K562 (cell line): Measurements from ENCODE around the gene HK1. TPM values are rescaled to one million over a fixed set of nuclear protein-coding genes. Genes with fewer than 3 reads are reported as not detected.

ENCODE experiments used
- ATAC-seq: fragments of 200-7000 bp; cut with Tn5 transposase; 3 replicates; pipeline ENCODE4 v1.9.1; 2020; ENCODE audit warnings: moderate library complexity
- BruUV-seq: library from RNA; stranded (reverse); fragments of 400-500 nt; replicated peaks from 2 replicates; lab custom pipeline; 2021; lab: Mats Ljungman, UMichigan
- CTCF ChIA-PET: fragments of 300-600 bp; formaldehyde crosslinking; extraction: SDS; loops from one replicate; lab custom pipeline; 2021; ENCODE audit warnings: low intra/inter-chr PET ratio; lab: Yijun Ruan, JAX
- POLR2A ChIA-PET: fragments of 300-600, 350-650 bp; sonication (Branson Sonifier 250); formaldehyde crosslinking; extraction: SDS; loops from one replicate; lab custom pipeline; 2021; ENCODE audit warnings: antibody characterized with exemption, inconsistent platforms; lab: Yijun Ruan, JAX
- DNase-seq, 4 experiments: peaks; one replicate each; pipeline versions ENCODE4 v3.0.0 to v3.0.0-alpha.2; 2011 to 2018; ENCODE audit warnings: low spot score in 3 of 4, mixed read lengths in 3 of 4; ENCODE audit errors: extremely low read depth in 1 of 4
- FAIRE-seq: peaks from 2 replicates; lab custom pipeline; 2011; peaks lifted over from hg19 to GRCh38; lab: Jason Lieb, UNC
- H2AFZ ChIP-seq: 2 replicates; pipeline ENCODE4 v1.6.0; 2011; ENCODE audit warnings: low read depth, low read length, control low read depth, inconsistent platforms
- H3K27ac ChIP-seq: fragments of 200-600 bp; 3 replicates; pipeline ENCODE4 v1.8.0; 2011; ENCODE audit warnings: low read depth, mild to moderate bottlenecking, control low read depth, inconsistent platforms, low read length, moderate library complexity, mixed read lengths; ENCODE audit errors: extremely low read depth
- H3K27me3 ChIP-seq, 2 experiments: fragments of 300-600 bp in 1 of 2; 2 replicates in 1 of 2; 3 replicates in 1 of 2; pipeline versions ENCODE4 v1.6.0 to v1.8.0; 2011; ENCODE audit warnings: inconsistent platforms in 2 of 2, low read length in 2 of 2, mild to moderate bottlenecking in 1 of 2, mixed read lengths in 1 of 2, moderate library complexity in 1 of 2; ENCODE audit not compliant: control insufficient read depth in 2 of 2, insufficient read depth in 2 of 2
- H3K36me3 ChIP-seq: fragments of 300-600 bp; 3 replicates; pipeline ENCODE4 v1.8.0; 2011; ENCODE audit warnings: mild to moderate bottlenecking, low read length, inconsistent platforms; ENCODE audit not compliant: control insufficient read depth, insufficient read depth
- H3K4me1 ChIP-seq, 2 experiments: fragments of 200-600 bp in 1 of 2; replicated peaks in 1 of 2; 2 replicates in 1 of 2; 3 replicates in 1 of 2; pipeline versions ENCODE4 v1.5.1 to v1.8.0; 2011; ENCODE audit warnings: inconsistent platforms in 2 of 2, low read length in 2 of 2, mild to moderate bottlenecking in 1 of 2, mixed read lengths in 1 of 2, moderate library complexity in 1 of 2; ENCODE audit not compliant: control insufficient read depth in 2 of 2, insufficient read depth in 2 of 2
- H3K4me2 ChIP-seq: 2 replicates; pipeline ENCODE4 v1.6.1; 2011; ENCODE audit warnings: low read length, control low read depth, inconsistent platforms, mixed read lengths; ENCODE audit not compliant: insufficient read depth
- H3K4me3 ChIP-seq: fragments of 200-600 bp; sonication (generic), shearing (Covaris generic); 2 replicates; pipeline ENCODE4 v1.5.1; 2016; ENCODE audit warnings: control low read depth, inconsistent platforms
- H3K79me2 ChIP-seq: fragments of 200-600 bp; 3 replicates; pipeline ENCODE4 v1.8.0; 2011; ENCODE audit warnings: low read length, inconsistent platforms; ENCODE audit not compliant: control insufficient read depth, insufficient read depth
- H3K9ac ChIP-seq, 2 experiments: 2 replicates each; pipeline versions ENCODE4 v1.6.0 to v1.6.1; 2011; ENCODE audit warnings: low read depth in 2 of 2, low read length in 2 of 2, control low read depth in 1 of 2, inconsistent platforms in 1 of 2, mild to moderate bottlenecking in 1 of 2, mixed read lengths in 1 of 2; ENCODE audit not compliant: insufficient read depth in 1 of 2
- H3K9me1 ChIP-seq: one replicate; pipeline ENCODE4 v1.6.0; 2011; ENCODE audit warnings: inconsistent platforms, mild to moderate bottlenecking, low read length, moderate library complexity; ENCODE audit not compliant: control insufficient read depth, insufficient read depth
- H3K9me3 ChIP-seq: replicated peaks from 2 replicates; pipeline ENCODE4 v1.5.1; 2011; ENCODE audit warnings: low read depth, low read length, inconsistent platforms; ENCODE audit not compliant: control insufficient read depth, insufficient read depth
- H4K20me1 ChIP-seq: replicated peaks from 2 replicates; pipeline ENCODE4 v1.6.1; 2011; ENCODE audit warnings: low read length, inconsistent platforms, mixed read lengths; ENCODE audit not compliant: control insufficient read depth, insufficient read depth
- ATF3 ChIP-seq, 2 experiments: fragments of 450-650 bp in 1 of 2; sonication (generic) in 1 of 2; formaldehyde crosslinking in 1 of 2; IDR thresholded peaks in 1 of 2; conservative IDR thresholded peaks in 1 of 2; 2 replicates each; pipeline versions ENCODE4 v1.6.1 to v1.8.1; 2016 to 2023; ENCODE audit warnings: mild to moderate bottlenecking in 2 of 2, moderate library complexity in 2 of 2, inconsistent platforms in 1 of 2, missing genetic modification reagents in 1 of 2
- ESRRA ChIP-seq: fragments of 450-650 bp; IDR thresholded peaks from 2 replicates; pipeline ENCODE4 v1.6.1; 2014; ENCODE audit warnings: low read depth, mild to moderate bottlenecking, moderate library complexity, borderline replicate concordance
- GABPB1 ChIP-seq: sonication (generic); formaldehyde crosslinking; IDR thresholded peaks from 2 replicates; pipeline ENCODE4 v1.8.0; 2022; ENCODE audit warnings: mild to moderate bottlenecking, missing genetic modification reagents
- NFIC ChIP-seq: fragments of 450-650 bp; IDR thresholded peaks from 2 replicates; pipeline ENCODE4 v1.6.1; 2017; ENCODE audit warnings: mild to moderate bottlenecking, inconsistent platforms
- NRF1 ChIP-seq, 2 experiments: fragments of 450-650 bp; IDR thresholded peaks in 1 of 2; conservative IDR thresholded peaks in 1 of 2; 2 replicates each; pipeline ENCODE4 v1.6.1; 2014; ENCODE audit warnings: mild to moderate bottlenecking in 2 of 2
- PHF20 ChIP-seq: fragments of 450-650 bp; IDR thresholded peaks from 2 replicates; pipeline ENCODE4 v1.6.1; 2018; ENCODE audit not compliant: partially characterized antibody
- SETDB1 ChIP-seq: IDR thresholded peaks from one replicate; pipeline ENCODE4 v1.6.1; 2012; ENCODE audit warnings: low read length, control low read depth, inconsistent platforms
- TCF7L2 ChIP-seq: fragments of 150-350 bp; IDR thresholded peaks from 2 replicates; pipeline ENCODE4 v1.6.1; 2016; ENCODE audit warnings: low read depth, mild to moderate bottlenecking, low read length, moderate library complexity
- ZBTB33 ChIP-seq: sonication (generic); formaldehyde crosslinking; IDR thresholded peaks from 2 replicates; pipeline ENCODE4 v1.8.1; 2023; ENCODE audit warnings: mild to moderate bottlenecking, missing genetic modification reagents
- ZNF644 ChIP-seq: fragments of 200-800 bp; sonication (Bioruptor generic); IDR thresholded peaks from 2 replicates; pipeline ENCODE4 v1.6.1; 2016; ENCODE audit warnings: low read depth, missing genetic modification characterization, missing compliant biosample characterization
- WGBS: fragments of 100-300 bp; shearing (Covaris generic); methylation state at CpG from one replicate; pipeline ENCODE4 v1.1.6; 2016; ENCODE audit warnings: low coverage, mixed read lengths; ENCODE audit not compliant: insufficient coverage; ENCODE audit errors: missing lambda C conversion rate; 5-methylcytosine and 5-hydroxymethylcytosine counted together
- in situ Hi-C: fragments of 300-500 bp; cut with MboI; formaldehyde crosslinking; loops from 4 replicates; pipeline ENCODE4 v1.15.0; 2018; ENCODE audit warnings: inconsistent platforms, mixed read lengths
- intact Hi-C: fragments of 100-400 bp; cut with micrococcal nuclease; formaldehyde crosslinking; loops from 2 replicates; pipeline ENCODE4 v1.14.2; 2022
- polyA plus RNA-seq, 8 experiments: library from polyadenylated mRNA; depleted of rRNA in 4 of 8; stranded (reverse) in 5 of 8; unstranded in 3 of 8; fragments of >200 nt; fragmentation: Nextera tagmentation in 2 of 8; fragmentation: Illumina TruSeq in 1 of 8; extraction: Ambion mirVana in 2 of 8; extraction: Trizol in 1 of 8; gene quantifications; 2 replicates each; pipeline versions ENCODE4 v1.2.1 to v1.2.3, GENCODE V29; 2011 to 2014; ENCODE audit warnings: inconsistent platforms in 1 of 8, missing spikeins in 1 of 8
- total RNA-seq, 7 experiments: library from RNA; depleted of rRNA in 6 of 7; stranded (reverse); fragments of >200 nt in 6 of 7; fragmentation: Illumina TruSeq in 2 of 7; extraction: Trizol in 2 of 7; gene quantifications; 2 replicates each; pipeline versions ENCODE4 v1.2.1 to v1.2.3, GENCODE V29; 2011 to 2021; ENCODE audit warnings: low replicate concordance in 1 of 7
- TF ChIP-seq, protein P1 (sequence below): fragments of 250-450 bp; sonication (Bioruptor Pico); IDR thresholded peaks from 2 replicates; pipeline ENCODE4 v1.5.0; 2022; ENCODE audit warnings: mild to moderate bottlenecking

Gene HK1
- total and polyA plus RNA-seq, 9 of the 15 experiments (the other 6 are each of a cell fraction or from before 2014, with no cell fraction given), result 29.2 to 444 (median 193) TPM

DNA sequence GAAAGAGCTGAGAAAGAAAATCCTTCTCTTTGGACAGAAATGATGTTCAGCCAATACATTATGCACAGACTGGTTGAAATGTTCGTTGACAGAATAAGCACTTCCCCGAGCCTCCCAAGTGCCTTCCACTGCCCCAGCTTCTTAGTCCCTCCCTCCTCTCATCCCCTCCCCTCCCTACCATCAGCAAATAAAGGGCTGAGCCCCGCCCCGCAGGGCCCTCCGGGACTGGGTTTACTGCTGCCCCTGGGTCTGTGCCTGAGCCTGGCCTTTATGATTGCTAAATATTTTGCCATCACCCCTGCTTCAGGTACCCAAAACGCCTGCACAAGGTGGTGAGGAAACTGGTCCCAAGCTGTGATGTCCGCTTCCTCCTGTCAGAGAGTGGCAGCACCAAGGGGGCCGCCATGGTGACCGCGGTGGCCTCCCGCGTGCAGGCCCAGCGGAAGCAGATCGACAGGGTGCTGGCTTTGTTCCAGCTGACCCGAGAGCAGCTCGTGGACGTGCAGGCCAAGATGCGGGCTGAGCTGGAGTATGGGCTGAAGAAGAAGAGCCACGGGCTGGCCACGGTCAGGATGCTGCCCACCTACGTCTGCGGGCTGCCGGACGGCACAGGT, 30.1 kb upstream of the HK1 start:
- ChIA-PET CTCF (no interaction called here), POLR2A (interaction anchor here (0.9 to 1.2 kb wide), 2 partner anchors 9 to 11 kb away, joined by 3 read pairs; no protein-coding TSS in a partner anchor)
- no TSS peak for BruUV-seq
- no peaks in the 10 kb centered on the region for H4K20me1 ChIP-seq
- peak in 2 of 4 experiments; percentile 35 to 52 for DNase-seq
- H3K9me1 ChIP-seq, result no peaks in the 10 kb centered on the region
- no peaks in the 10 kb centered on the region for H3K36me3 ChIP-seq
- FAIRE-seq, result no peak
- 0 out of 2 replicates have a peak overlapping the region, but pooled peaks have one; percentile 2 for H2AFZ ChIP-seq
- in situ Hi-C loops, result loop anchor here (5.0 to 25.0 kb wide), 2 partner anchors 139 to 389 kb away; partner anchors contain the start of gene FAM241B
- ATAC-seq, result peak; percentile 60
- H3K4me2 ChIP-seq, result no peak overlapping the region
- no peaks in the 10 kb centered on the region for H3K9me3 ChIP-seq
- no peak overlapping the region for H3K4me3 ChIP-seq
- WGBS, result 56% methylated on average over 20 of the region's 24 CpGs
- no peak for TF ChIP-seq NRF1 (conservative IDR thresholded peaks at IDR 0.05 in 1 of 2, IDR thresholded peaks at IDR 0.05 in 1 of 2)
- peak; percentile 86 for TF ChIP-seq NFIC
- TF ChIP-seq ZNF644 (tag), result no peak
- 0 out of 2 replicates have a peak, but pooled peaks have one; percentile 10 for TF ChIP-seq ATF3 (IDR thresholded peaks at IDR 0.05)
- no peak for TF ChIP-seq ATF3 (CRISPR knock-in tag; conservative IDR thresholded peaks at IDR 0.05)
- TF ChIP-seq GABPB1 (CRISPR knock-in tag), result no peak
- TF ChIP-seq TCF7L2, result no peak
- TF ChIP-seq, protein P1, sequence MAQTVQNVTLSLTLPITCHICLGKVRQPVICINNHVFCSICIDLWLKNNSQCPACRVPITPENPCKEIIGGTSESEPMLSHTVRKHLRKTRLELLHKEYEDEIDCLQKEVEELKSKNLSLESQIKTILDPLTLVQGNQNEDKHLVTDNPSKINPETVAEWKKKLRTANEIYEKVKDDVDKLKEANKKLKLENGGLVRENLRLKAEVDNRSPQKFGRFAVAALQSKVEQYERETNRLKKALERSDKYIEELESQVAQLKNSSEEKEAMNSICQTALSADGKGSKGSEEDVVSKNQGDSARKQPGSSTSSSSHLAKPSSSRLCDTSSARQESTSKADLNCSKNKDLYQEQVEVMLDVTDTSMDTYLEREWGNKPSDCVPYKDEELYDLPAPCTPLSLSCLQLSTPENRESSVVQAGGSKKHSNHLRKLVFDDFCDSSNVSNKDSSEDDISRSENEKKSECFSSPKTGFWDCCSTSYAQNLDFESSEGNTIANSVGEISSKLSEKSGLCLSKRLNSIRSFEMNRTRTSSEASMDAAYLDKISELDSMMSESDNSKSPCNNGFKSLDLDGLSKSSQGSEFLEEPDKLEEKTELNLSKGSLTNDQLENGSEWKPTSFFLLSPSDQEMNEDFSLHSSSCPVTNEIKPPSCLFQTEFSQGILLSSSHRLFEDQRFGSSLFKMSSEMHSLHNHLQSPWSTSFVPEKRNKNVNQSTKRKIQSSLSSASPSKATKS (CRISPR knock-in tag), result no peak
- no peak for TF ChIP-seq ESRRA
- no peak for TF ChIP-seq SETDB1
- no peak for TF ChIP-seq PHF20
- TF ChIP-seq ZBTB33 (CRISPR knock-in tag), result peak; percentile 93
- no peaks in the 10 kb centered on the region for H3K27me3 ChIP-seq
- no peak overlapping the region for H3K27ac ChIP-seq
- peaks cover 0 to 20% of the 10 kb centered on the region in 2 experiments; a peak in 2 of 5 replicates for H3K4me1 ChIP-seq
- H3K79me2 ChIP-seq, result no peaks in the 10 kb centered on the region
- 0 out of 4 replicates have a peak overlapping the region, but pooled peaks of 1 of the 2 experiments have one; percentile 10 for H3K9ac ChIP-seq
- intact Hi-C loops, result no loop called here
